Activated CD8-positive, alpha-beta T cell treated with anti-CD3 and anti-CD28 coated beads, Interleukin-2, amount 10 ng/mL, durations not matched to agents 7 days and 5 days (primary cell): Measurements from ENCODE around the gene ESPN. TPM values are rescaled to one million over a fixed set of nuclear protein-coding genes. Genes with fewer than 3 reads are reported as not detected.

ENCODE experiments used
- ATAC-seq: fragments of 150-1000 bp; cut with Tn5 transposase; one replicate; pipeline ENCODE4 v1.10.0; 2021; ENCODE audit warnings: moderate library complexity
- CTCF ChIA-PET: fragments of 350-600 bp; sonication (Branson Sonifier 250); formaldehyde crosslinking; loops from one replicate; lab custom pipeline; 2021; ENCODE audit warnings: antibody characterized with exemption; lab: Charles Lee
- POLR2A ChIA-PET: fragments of 350-600 bp; sonication (Branson Sonifier 250); formaldehyde crosslinking; loops from one replicate; lab custom pipeline; 2021; ENCODE audit warnings: antibody characterized with exemption; lab: Charles Lee
- DNase-seq: peaks from one replicate; pipeline ENCODE4 v3.0.0-alpha.2; 2020
- H3K27ac Mint-ChIP-seq: one replicate; pipeline ENCODE4 v1.8.0; 2021; ENCODE audit warnings: mild to moderate bottlenecking, mixed read lengths
- H3K27me3 Mint-ChIP-seq: one replicate; pipeline ENCODE4 v1.8.0; 2021; ENCODE audit warnings: low read depth, mixed read lengths
- H3K36me3 Mint-ChIP-seq: one replicate; pipeline ENCODE4 v1.8.0; 2021; ENCODE audit warnings: low read depth, mixed read lengths
- H3K4me1 Mint-ChIP-seq: one replicate; pipeline ENCODE4 v1.8.0; 2021; ENCODE audit warnings: low read depth, mixed read lengths
- H3K4me3 Mint-ChIP-seq: one replicate; pipeline ENCODE4 v1.8.0; 2021; ENCODE audit warnings: mild to moderate bottlenecking, mixed read lengths
- H3K9me3 Mint-ChIP-seq: one replicate; pipeline ENCODE4 v1.8.0; 2022; ENCODE audit warnings: mixed read lengths; ENCODE audit not compliant: insufficient read depth
- total RNA-seq, 2 experiments: library from RNA; stranded (reverse); gene quantifications; one replicate each; pipeline ENCODE4 v1.2.3, GENCODE V29; 2021

The ESPN gene
- total RNA-seq, 2 experiments from 2014 or later = 0.61 to 1.0 TPM

DNA sequence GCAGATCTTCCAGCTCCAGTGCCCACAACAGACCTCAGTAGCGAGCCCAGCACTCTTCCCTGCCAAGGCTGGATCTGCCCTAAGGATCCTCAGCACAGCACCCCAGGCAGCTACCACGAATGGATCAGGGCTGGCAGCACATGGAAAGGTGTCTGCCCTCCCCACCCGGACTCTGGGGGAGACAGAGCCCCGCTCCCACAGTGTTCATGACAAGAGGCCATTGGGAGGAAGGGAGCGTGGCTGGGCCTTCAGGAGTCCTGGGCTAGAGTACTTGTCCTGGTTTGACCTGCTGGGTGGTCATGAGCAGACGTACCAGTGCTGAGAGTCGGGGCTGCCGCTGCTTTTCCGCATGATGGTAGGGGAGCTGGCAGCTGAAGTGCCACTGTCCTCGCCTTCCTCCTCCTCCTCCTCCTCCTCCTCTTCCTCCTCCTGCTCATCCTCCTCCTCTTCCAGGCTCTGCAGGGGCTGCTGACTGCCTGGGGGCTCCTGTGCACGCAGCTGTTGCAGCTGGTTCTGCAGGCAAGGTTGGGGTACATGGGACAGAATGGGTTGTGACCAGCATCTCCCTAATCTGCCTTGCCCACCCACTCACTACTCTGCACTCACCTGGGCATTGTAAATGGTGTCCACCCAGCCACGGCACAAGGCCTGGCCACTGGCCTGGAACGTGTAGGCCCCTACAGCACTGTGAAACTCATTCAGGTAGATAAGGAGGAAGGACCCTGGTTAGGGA lies 44.3 kb downstream of the ESPN start:
- ChIA-PET CTCF (interaction anchor here (1.2 to 1.3 kb wide), 2 partner anchors 14 to 22 kb away, joined by 3 to 6 read pairs; partner anchors contain the start of gene PLEKHG5), POLR2A (interaction anchor here (1.5 kb wide), 1 partner anchor 22 kb away, joined by 4 read pairs; the partner anchor contains the start of gene PLEKHG5)
- no peak overlapping the region for H3K27ac Mint-ChIP-seq
- H3K4me3 Mint-ChIP-seq = no peak overlapping the region
- no peaks in the 10 kb centered on the region for H3K9me3 Mint-ChIP-seq
- peaks cover 8% of the 10 kb centered on the region for H3K36me3 Mint-ChIP-seq
- peaks cover 17% of the 10 kb centered on the region for H3K4me1 Mint-ChIP-seq
- no peaks in the 10 kb centered on the region for H3K27me3 Mint-ChIP-seq
- no peak for DNase-seq
- no peak for ATAC-seq

DNA sequence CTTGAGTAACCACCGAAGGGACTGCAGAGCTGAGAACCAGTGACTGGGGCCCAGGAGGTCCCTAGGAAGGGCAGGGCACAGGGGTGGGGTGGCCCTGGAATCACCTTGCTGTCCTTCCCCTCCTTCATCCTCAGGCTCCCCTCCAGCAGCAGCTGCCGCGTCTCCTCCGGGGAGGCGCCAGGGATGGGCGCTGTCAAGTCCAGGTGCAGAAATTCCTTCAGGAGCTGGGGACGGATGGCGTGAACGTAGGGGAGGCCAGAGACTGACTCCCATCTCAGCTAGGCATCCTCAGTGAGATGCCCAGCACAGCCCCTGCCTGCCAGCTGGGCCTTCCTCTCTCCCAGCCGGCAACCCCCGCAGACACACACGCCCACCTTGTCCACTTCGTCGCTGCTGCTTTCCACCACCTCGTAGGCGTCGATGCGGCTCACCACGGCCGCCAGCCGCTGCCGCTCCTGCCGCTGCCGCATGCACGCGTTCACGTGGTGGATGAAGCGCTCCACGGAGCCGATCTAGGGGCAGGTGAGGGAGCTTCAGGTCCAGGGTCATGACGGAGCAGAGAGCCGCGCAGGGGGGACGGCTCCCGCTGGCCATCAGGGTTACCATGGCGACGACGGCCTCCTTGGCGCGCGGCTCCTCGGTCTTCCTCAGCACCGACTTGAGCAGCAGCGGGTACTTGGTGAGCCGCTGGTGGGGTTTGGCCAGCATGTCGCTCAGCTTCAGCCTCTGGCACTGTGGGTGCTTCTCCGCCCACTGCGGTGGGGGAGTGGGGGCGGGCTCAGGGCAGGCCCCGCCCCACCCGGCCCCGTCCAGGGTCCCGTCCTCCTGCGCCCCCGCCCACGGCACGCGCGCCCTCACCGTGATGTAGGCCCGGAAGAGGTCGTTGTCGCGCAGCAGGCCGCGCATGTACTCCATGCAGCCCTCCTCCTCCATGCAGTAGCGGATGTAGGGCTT lies 45.8 kb downstream of the ESPN start:
- ChIA-PET POLR2A (no interaction called here), CTCF (interaction anchor here (1.3 kb wide), 1 partner anchor 20 kb away, joined by 4 read pairs; no protein-coding TSS in a partner anchor)
- no peak overlapping the region for H3K4me3 Mint-ChIP-seq
- H3K4me1 Mint-ChIP-seq = peaks cover 7% of the 10 kb centered on the region
- no peaks in the 10 kb centered on the region for H3K9me3 Mint-ChIP-seq
- ATAC-seq (no peak), DNase-seq (no peak)
- H3K36me3 Mint-ChIP-seq = no peaks in the 10 kb centered on the region
- no peak overlapping the region for H3K27ac Mint-ChIP-seq
- H3K27me3 Mint-ChIP-seq = no peaks in the 10 kb centered on the region

DNA sequence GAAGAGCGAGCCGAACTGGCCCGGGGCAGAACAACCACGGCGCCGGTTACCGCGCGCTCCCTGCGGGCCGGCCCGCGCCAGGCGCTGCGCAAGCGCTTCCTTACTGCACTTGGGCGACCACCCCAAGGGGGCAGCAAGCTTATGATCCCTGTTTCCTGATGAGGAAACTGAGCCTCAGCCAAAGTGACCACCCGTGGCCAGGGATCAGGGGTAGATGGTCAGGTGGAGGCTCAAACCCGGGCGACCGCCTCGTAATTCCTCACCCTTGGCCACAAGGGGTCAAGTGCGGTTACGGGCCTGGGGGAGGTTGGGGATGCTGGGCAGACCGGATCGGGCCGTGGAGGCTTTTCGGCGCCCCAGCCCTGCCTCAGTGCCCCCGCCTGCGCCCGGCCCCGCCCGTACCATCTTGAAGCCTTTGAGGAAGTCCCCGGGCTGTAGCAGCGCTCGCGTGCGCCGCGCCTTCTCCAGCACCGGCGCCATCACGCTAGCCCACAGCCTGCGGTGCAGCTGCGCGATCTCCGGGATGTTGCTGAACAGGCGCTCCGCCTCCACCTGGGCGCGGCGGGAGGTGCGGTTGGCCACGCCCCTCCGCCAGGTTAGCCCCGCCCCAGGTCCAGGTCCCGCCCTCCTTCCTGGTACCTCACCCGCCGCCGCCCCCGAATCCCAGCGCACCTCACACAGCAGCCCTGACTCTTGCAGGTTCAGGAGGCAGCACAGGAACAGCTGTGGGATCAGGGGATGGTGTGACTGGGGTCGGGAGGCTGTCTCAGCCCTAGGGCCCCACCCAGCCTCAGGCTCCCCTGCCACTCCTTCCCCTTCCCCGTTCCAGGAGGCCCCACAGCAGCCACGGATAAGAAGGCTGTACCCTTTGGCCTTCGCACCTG lies 46.8 kb downstream of the ESPN start:
- CTCF ChIA-PET = interaction anchor here (1.2 to 2.2 kb wide), 5 partner anchors 11 to 48 kb away, joined by 4 to 8 read pairs (median 5); partner anchors contain the start of gene PLEKHG5
- no peaks in the 10 kb centered on the region for H3K27me3 Mint-ChIP-seq
- H3K9me3 Mint-ChIP-seq = no peaks in the 10 kb centered on the region
- peaks cover 7% of the 10 kb centered on the region for H3K4me1 Mint-ChIP-seq
- DNase-seq (no peak), ATAC-seq (no peak)
- H3K36me3 Mint-ChIP-seq = no peaks in the 10 kb centered on the region
- H3K27ac Mint-ChIP-seq = no peak overlapping the region
- POLR2A ChIA-PET = interaction anchor here (1.4 kb wide), 1 partner anchor 11 kb away, joined by 4 read pairs; no protein-coding TSS in a partner anchor
- no peak overlapping the region for H3K4me3 Mint-ChIP-seq

DNA sequence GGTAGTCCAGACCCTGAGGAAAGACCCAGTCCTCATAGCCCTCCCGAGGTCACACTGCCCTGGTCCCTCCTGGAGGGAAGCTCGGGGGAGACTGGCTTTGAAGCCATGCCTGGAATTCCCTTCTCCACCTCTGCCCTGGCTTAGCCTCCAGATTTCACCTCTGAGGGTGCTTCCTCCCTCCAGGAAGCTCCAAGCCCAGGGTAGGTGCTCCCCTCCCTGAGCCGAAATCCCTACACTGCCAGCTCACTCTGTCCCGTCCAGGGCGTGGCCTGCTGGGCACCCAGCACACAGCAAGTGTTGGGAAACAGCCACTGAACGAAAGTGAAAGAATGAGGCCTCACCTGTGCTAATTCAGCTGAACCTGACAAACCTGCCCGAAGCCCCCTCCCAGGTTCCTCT lies 47.4 kb downstream of the ESPN start:
- Mint-ChIP-seq H3K9me3 (no peaks in the 10 kb centered on the region), H3K27me3 (no peaks in the 10 kb centered on the region), H3K27ac (no peak overlapping the region), H3K4me1 (peaks cover 5% of the 10 kb centered on the region), H3K4me3 (no peak overlapping the region), H3K36me3 (no peaks in the 10 kb centered on the region)
- POLR2A ChIA-PET = interaction anchor here (1.4 kb wide), 1 partner anchor 11 kb away, joined by 4 read pairs; no protein-coding TSS in a partner anchor
- CTCF ChIA-PET = interaction anchor here (1.2 to 2.2 kb wide), 5 partner anchors 12 to 49 kb away, joined by 4 to 8 read pairs (median 5); partner anchors contain the start of gene PLEKHG5
- no peak for ATAC-seq
- no peak for DNase-seq

DNA sequence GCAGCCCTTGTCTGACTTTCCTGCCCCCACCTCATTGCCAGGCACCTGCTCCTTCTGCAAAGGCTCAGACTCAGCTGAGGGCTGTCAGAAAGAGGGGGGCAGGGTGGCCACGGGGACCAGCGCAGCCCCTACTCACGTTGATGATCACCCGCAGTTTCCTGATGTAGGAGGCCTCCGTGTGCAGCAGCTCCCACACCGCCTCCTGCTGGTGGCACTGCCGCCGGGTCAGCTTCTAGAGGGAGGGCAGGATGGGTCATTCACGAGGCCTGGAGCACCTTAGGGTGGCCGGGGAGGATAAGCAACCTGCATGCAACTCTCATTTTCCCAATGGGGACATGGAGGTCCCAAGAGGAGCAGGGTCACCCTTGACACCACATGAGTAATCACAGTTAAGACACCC lies 47.8 kb downstream of the ESPN start:
- POLR2A ChIA-PET = interaction anchor here (1.4 kb wide), 1 partner anchor 12 kb away, joined by 4 read pairs; no protein-coding TSS in a partner anchor
- Mint-ChIP-seq H3K9me3 (no peaks in the 10 kb centered on the region), H3K27me3 (no peaks in the 10 kb centered on the region), H3K4me1 (peaks cover 2% of the 10 kb centered on the region), H3K36me3 (no peaks in the 10 kb centered on the region), H3K4me3 (no peak overlapping the region), H3K27ac (no peak overlapping the region)
- ATAC-seq (no peak), DNase-seq (no peak)
- CTCF ChIA-PET = interaction anchor here (1.0 to 2.2 kb wide), 7 partner anchors 9 to 49 kb away, joined by 4 to 8 read pairs (median 5); partner anchors contain the start of gene PLEKHG5

DNA sequence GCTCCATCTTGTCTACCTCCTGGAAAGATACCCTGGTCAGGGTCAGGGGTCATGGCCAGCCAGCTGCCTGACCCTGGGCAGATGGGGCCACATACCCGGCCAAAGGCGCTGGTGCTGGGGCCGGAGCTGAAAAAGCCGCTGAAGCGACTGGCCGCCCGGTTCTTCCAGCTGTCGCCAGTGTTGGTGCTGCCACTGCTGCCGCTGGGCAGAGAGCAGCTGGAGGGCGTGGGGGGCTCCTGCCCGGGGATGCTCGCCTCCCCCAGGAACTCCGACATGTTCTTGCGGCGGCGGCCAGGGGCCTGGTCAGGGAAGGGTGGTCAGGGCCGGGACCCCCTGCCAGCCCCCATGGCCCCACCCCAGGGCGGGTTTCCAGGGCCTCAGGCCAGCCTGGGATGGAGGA lies 48.6 kb downstream of the ESPN start:
- ChIA-PET POLR2A (no interaction called here), CTCF (interaction anchor here (1.0 to 2.2 kb wide), 6 partner anchors 10 to 35 kb away, joined by 4 to 8 read pairs (median 6); no protein-coding TSS in a partner anchor)
- Mint-ChIP-seq H3K27ac (no peak overlapping the region), H3K36me3 (no peaks in the 10 kb centered on the region), H3K27me3 (no peaks in the 10 kb centered on the region), H3K4me3 (no peak overlapping the region), H3K9me3 (no peaks in the 10 kb centered on the region), H3K4me1 (peaks cover 2% of the 10 kb centered on the region)
- ATAC-seq (no peak), DNase-seq (no peak)

DNA sequence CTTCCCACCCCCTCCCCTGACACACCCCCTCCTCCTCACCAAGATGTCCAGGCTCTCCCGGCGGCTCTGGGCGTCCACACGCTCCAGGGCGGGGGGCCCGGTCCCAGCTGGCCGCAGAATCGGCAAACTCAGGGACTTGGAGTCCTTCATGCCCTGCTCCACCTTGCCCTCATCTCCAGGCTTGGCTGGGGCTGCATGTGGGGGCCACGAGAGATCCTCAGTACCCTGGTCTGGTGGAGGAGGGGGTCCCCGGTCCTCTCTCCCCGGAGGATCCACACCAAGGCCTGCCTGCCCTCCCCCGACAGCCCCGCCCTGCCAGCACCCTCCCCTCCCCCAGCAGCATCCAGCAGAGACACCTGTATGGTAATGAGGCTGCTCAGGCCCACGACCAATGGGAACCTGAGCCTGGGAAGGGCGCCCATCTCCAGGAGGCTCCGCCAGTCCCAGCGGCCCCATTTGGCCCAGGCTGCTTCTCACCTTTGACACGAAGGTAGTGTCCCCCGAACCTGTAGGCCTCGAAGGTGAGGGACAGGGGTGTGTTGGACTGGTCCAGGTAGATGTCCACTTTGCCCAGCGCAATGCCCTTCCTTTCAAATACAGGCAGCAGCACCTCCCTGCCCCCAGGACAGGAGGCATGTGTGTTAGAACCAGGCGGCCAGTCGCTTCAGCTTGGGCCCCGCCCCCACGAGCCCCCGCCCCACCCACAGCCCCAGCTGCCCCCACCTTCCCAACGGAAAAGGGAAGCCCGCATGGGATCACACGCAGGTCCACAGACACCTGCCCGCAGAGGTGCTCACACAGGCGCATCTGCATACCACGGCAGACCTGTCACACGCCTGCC lies 49.6 kb downstream of the ESPN start:
- ChIA-PET CTCF (interaction anchor here (1.6 kb wide), 1 partner anchor 10 kb away, joined by 6 read pairs; no protein-coding TSS in a partner anchor), POLR2A (no interaction called here)
- H3K4me1 Mint-ChIP-seq = peaks cover 2% of the 10 kb centered on the region
- no peaks in the 10 kb centered on the region for H3K36me3 Mint-ChIP-seq
- DNase-seq (no peak), ATAC-seq (no peak)
- H3K4me3 Mint-ChIP-seq = no peak overlapping the region
- H3K9me3 Mint-ChIP-seq = no peaks in the 10 kb centered on the region
- H3K27ac Mint-ChIP-seq = no peak overlapping the region
- no peaks in the 10 kb centered on the region for H3K27me3 Mint-ChIP-seq

DNA sequence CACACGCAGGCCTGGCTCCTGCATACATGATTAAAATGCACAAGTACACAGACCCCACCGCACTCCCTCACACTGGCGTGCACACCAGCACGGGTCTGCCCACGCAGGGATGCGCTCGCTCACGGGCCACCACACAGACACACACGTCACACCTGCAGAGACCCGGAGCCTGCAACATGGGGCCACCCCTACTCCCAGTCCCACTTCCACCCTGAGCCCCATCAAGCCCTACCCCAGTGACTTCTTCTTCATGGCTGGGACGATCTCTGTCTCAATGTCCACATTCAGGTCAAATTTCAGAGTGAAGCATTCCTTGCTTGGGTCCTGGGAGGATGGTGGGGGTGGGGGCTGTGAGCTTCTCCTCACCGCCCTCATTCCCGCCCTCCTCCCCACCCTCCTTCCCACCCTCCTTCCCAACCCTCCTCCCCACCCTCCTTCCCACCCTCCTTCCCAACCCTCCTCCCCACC lies 50.3 kb downstream of the ESPN start:
- no peaks in the 10 kb centered on the region for H3K9me3 Mint-ChIP-seq
- POLR2A ChIA-PET = no interaction called here

DNA sequence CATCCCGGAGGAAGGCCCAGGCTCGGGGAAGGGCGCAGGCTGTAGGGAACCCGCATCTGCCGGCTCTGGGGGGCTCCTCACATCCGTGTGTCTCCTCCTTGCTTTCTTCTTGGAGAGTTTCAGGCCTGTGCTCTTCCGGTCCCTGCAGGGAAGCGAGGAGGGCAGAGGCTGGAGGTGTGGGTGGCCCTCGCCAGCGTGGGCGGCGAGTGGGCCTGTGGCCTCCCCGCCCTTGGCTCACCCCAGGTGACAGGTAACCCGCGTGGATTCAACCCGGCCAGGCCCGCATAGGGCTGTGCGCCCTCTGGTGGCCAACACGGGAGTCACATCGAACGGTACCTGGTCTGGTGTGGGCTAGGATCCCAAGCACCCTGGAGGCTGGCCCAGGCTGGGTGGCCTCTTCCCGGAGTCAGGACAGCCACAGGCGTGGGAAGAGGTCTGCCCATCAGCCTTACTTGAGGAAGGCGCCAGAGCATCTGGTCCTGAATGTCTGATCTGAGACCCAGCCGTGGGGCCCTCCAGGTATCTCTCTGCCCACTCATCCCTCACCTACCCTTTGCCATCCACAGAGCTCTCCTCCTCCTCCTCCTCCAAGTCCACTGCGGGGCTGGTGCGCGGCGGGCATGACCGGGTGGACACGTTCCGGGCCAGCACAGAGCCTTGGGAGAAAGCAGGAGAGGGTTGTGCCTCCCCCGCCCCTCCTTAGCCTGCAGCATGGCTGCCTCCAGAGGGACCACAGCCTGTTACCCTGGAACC lies 51.0 kb downstream of the ESPN start:
- no peak overlapping the region for H3K4me3 Mint-ChIP-seq
- POLR2A ChIA-PET = no interaction called here

More for the DNA sequence above, 50.3 kb downstream of the ESPN start:
- H3K27ac Mint-ChIP-seq = no peak overlapping the region
- no peak overlapping the region for H3K4me3 Mint-ChIP-seq
- H3K36me3 Mint-ChIP-seq = no peaks in the 10 kb centered on the region
- H3K4me1 Mint-ChIP-seq = peaks cover 2% of the 10 kb centered on the region
- ATAC-seq = no peak
- DNase-seq = no peak
- no peaks in the 10 kb centered on the region for H3K27me3 Mint-ChIP-seq
- CTCF ChIA-PET = no interaction called here

More for the DNA sequence above, 51.0 kb downstream of the ESPN start:
- DNase-seq (peak; percentile 81), ATAC-seq (peak; percentile 97)
- no peaks in the 10 kb centered on the region for H3K27me3 Mint-ChIP-seq
- no peaks in the 10 kb centered on the region for H3K9me3 Mint-ChIP-seq
- H3K27ac Mint-ChIP-seq = peak overlapping the region; percentile 20
- peaks cover 2% of the 10 kb centered on the region for H3K4me1 Mint-ChIP-seq
- no peaks in the 10 kb centered on the region for H3K36me3 Mint-ChIP-seq
- CTCF ChIA-PET = interaction anchor here (0.9 to 2.7 kb wide), 3 partner anchors 9 to 228 kb away, joined by 3 to 10 read pairs (median 4); partner anchors contain the start of gene PLEKHG5
